Uterus (tissue), 4 donors: Measurements from ENCODE around the gene SYTL5. TPM values are rescaled to one million over a fixed set of nuclear protein-coding genes. Genes with fewer than 3 reads are reported as not detected.

Experiments used
- DNase-seq, 2 donors: peaks; one replicate each; pipeline ENCODE4 v3.0.0-alpha.2; 2019 to 2020
- H3K27ac ChIP-seq, 2 donors: fragments of 200-600 bp; sonication (generic); 1 replicate in 1 of 2; 2 replicates in 1 of 2; pipeline ENCODE4 v1.5.1; 2016 to 2018
- H3K27me3 ChIP-seq, 2 donors: fragments of 200-600 bp; sonication (generic); one replicate each; pipeline ENCODE4 v1.5.1; 2018 to 2019; ENCODE audit warnings: control low read depth in 1 of 2
- H3K36me3 ChIP-seq, 2 donors: fragments of 200-600 bp; sonication (generic); one replicate each; pipeline ENCODE4 v1.5.1; 2019; ENCODE audit warnings: control low read depth in 1 of 2
- H3K4me1 ChIP-seq, 2 donors: fragments of 200-600 bp; sonication (generic); one replicate each; pipeline ENCODE4 v1.5.1; 2018 to 2019; ENCODE audit warnings: control low read depth in 1 of 2
- H3K4me3 ChIP-seq, 2 donors: fragments of 200-600 bp; sonication (generic); 1 replicate in 1 of 2; 2 replicates in 1 of 2; pipeline ENCODE4 v1.5.1; 2018 to 2019; ENCODE audit warnings: mild to moderate bottlenecking in 1 of 2
- H3K9me3 ChIP-seq, 2 donors: fragments of 200-600 bp; sonication (generic); one replicate each; pipeline ENCODE4 v1.5.1; 2019; ENCODE audit warnings: control low read depth in 1 of 2
- CTCF ChIP-seq, 4 experiments: fragments of 200-600 bp in 2 of 4; fragments of 450-650 bp in 2 of 4; sonication (generic) in 2 of 4; IDR thresholded peaks; one replicate each; pipeline ENCODE4 v1.5.1; 2016 to 2019; ENCODE audit warnings: antibody characterized with exemption in 4 of 4, mild to moderate bottlenecking in 2 of 4, moderate library complexity in 1 of 4
- POLR2A ChIP-seq, 2 donors: fragments of 450-650 bp; IDR thresholded peaks; one replicate each; pipeline ENCODE4 v1.6.1; 2016; ENCODE audit warnings: antibody characterized with exemption in 2 of 2, mild to moderate bottlenecking in 1 of 2, moderate library complexity in 1 of 2
- intact Hi-C: fragments of 100-400 bp; cut with DNase I; formaldehyde crosslinking; loops from one replicate; pipeline ENCODE4 v1.15.1; 2023; ENCODE audit warnings: low total_unique reads
- total RNA-seq, 4 donors: library from RNA; depleted of rRNA in 3 of 4; stranded (reverse); fragments of >200 nt in 3 of 4; gene quantifications; one replicate each; pipeline versions ENCODE4 v1.1.0 to v1.2.4, GENCODE V29; 2014 to 2023
- donor health status: DM: yes; HTN: yes; CAD: no.

SYTL5 gene
- total RNA-seq, 4 donors from 2014 or later: under 0.01 to 3.1 (median 1.6) TPM

DNA sequence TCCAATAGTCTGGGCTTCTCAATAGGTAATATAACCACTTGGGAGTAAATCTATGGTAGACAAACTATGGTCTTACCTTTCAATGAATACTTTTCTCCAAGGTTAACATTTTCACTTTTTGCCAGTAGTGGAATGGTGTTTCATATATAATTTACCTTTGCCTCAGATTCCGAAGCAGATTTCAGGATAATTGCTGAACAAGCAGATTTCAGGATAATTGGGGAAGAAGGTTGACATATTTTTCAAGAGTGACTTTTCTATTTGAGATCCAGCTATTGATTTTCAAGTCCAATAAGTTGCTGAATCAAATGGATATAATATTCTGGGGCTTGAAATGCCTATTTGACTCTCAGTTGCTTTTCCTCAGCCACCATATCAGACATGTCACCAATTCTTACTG is 63.6 kb downstream of the SYTL5 start:
- no peak for TF ChIP-seq CTCF (IDR thresholded peaks at IDR 0.05)
- Histone ChIP-seq H3K27me3 (peaks cover 0 to under 1% of the 10 kb centered on the region in 2 donors), H3K4me3 (no peak overlapping the region), H3K9me3 (no peaks in the 10 kb centered on the region), H3K36me3 (no peaks in the 10 kb centered on the region), H3K4me1 (no peaks in the 10 kb centered on the region), H3K27ac (no peak overlapping the region)
- intact Hi-C loops: no loop called here
- DNase-seq: no peak

GRCh38 chrX:38079463-38079862 is 73.1 kb downstream of the SYTL5 start:
- Histone ChIP-seq H3K27ac (no peak overlapping the region), H3K4me3 (no peak overlapping the region), H3K27me3 (no peaks in the 10 kb centered on the region), H3K9me3 (no peaks in the 10 kb centered on the region), H3K4me1 (no peaks in the 10 kb centered on the region), H3K36me3 (no peaks in the 10 kb centered on the region)
- intact Hi-C loops: no loop called here
- no peak for TF ChIP-seq CTCF (IDR thresholded peaks at IDR 0.05)
- no peak for TF ChIP-seq POLR2A (IDR thresholded peaks at IDR 0.05)
- DNase-seq: no peak

DNA sequence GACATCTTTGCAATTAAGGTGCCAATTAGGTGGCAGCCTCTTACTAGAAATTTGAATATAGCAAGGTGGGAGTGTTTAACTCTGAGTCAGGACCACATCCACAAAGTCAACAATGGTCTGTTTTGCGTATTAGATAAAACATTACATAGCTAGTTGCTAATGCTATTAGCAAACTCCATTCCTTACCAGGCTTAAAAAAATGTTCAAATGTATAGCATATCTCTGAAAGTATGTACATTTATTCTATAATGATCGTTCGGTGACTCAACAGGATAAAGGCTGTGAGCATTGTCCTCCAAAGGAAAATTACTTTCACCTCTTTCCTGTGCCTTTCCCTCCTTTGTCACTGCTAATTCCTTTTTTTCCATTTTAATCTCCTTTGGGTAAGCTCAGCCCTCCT is 74.5 kb downstream of the SYTL5 start:
- no peaks in the 10 kb centered on the region for H3K36me3 ChIP-seq
- no peaks in the 10 kb centered on the region for H3K4me1 ChIP-seq
- no peak overlapping the region for H3K27ac ChIP-seq
- TF ChIP-seq POLR2A (IDR thresholded peaks at IDR 0.05) (no peak), CTCF (IDR thresholded peaks at IDR 0.05) (no peak)
- H3K27me3 ChIP-seq: no peaks in the 10 kb centered on the region
- intact Hi-C loops: no loop called here
- no peak for DNase-seq
- no peaks in the 10 kb centered on the region for H3K9me3 ChIP-seq
- H3K4me3 ChIP-seq: no peak overlapping the region

- intact Hi-C loops: no loop called here
- DNase-seq: no peak
- TF ChIP-seq CTCF (IDR thresholded peaks at IDR 0.05): no peak
- H3K27me3 ChIP-seq: no peaks in the 10 kb centered on the region
- H3K27ac ChIP-seq: no peak overlapping the region
- no peaks in the 10 kb centered on the region for H3K4me1 ChIP-seq
- no peaks in the 10 kb centered on the region for H3K36me3 ChIP-seq
- H3K4me3 ChIP-seq: no peak overlapping the region
- no peaks in the 10 kb centered on the region for H3K9me3 ChIP-seq
These were observed 75.6 kb downstream of the SYTL5 start for GRCh38 chrX:38081909-38082308.

- no peak overlapping the region for H3K27ac ChIP-seq
- H3K4me3 ChIP-seq: no peak overlapping the region
- intact Hi-C loops: no loop called here
- no peak for TF ChIP-seq CTCF (IDR thresholded peaks at IDR 0.05)
- TF ChIP-seq POLR2A (IDR thresholded peaks at IDR 0.05): no peak
- H3K4me1 ChIP-seq: no peaks in the 10 kb centered on the region
- H3K9me3 ChIP-seq: no peaks in the 10 kb centered on the region
- DNase-seq: no peak
- H3K36me3 ChIP-seq: no peaks in the 10 kb centered on the region
- no peaks in the 10 kb centered on the region for H3K27me3 ChIP-seq
These were observed 76.0 kb downstream of the SYTL5 start for GRCh38 chrX:38082309-38082708.
